WTC11 (cell line): ENCODE results near the gene TNPO1.

Experiments
- ATF1 ChIP-seq: sonication (generic); formaldehyde crosslinking; IDR thresholded peaks from 2 replicates; pipeline ENCODE4 v1.8.1; 2023; ENCODE audit warnings: mild to moderate bottlenecking, moderate library complexity, missing genetic modification reagents
- CREB1 ChIP-seq: sonication (generic); formaldehyde crosslinking; IDR thresholded peaks from 2 replicates; pipeline ENCODE4 v1.8.0; 2023; ENCODE audit warnings: mild to moderate bottlenecking, missing genetic modification reagents
- ETV6 ChIP-seq: sonication (generic); formaldehyde crosslinking; IDR thresholded peaks from 2 replicates; pipeline ENCODE4 v1.8.1; 2022; ENCODE audit warnings: mild to moderate bottlenecking, missing genetic modification reagents
- NFYB ChIP-seq: sonication (generic); formaldehyde crosslinking; conservative IDR thresholded peaks from 2 replicates; pipeline ENCODE4 v1.8.0; 2022; ENCODE audit warnings: low read depth, missing genetic modification reagents
- SMAD3 ChIP-seq: sonication (generic); formaldehyde crosslinking; IDR thresholded peaks from 2 replicates; pipeline ENCODE4 v1.8.0; 2022; ENCODE audit warnings: missing genetic modification reagents, mild to moderate bottlenecking, borderline replicate concordance
- TF ChIP-seq, protein P1 (sequence below): fragments of 200-600 bp; IDR thresholded peaks from 2 replicates; pipeline ENCODE4 v1.8.0; 2022; ENCODE audit warnings: antibody characterized with exemption
- TF ChIP-seq, protein P2 (sequence below): sonication (generic); formaldehyde crosslinking; IDR thresholded peaks from 2 replicates; pipeline ENCODE4 v1.8.1; 2022; ENCODE audit warnings: low read depth, mild to moderate bottlenecking, moderate library complexity, missing genetic modification reagents, borderline replicate concordance
- TF ChIP-seq, protein P3 (sequence below): sonication (generic); formaldehyde crosslinking; IDR thresholded peaks from 2 replicates; pipeline ENCODE4 v1.8.1; 2023; ENCODE audit warnings: mild to moderate bottlenecking, moderate library complexity, missing genetic modification reagents
- TF ChIP-seq, protein P4 (sequence below): sonication (generic); formaldehyde crosslinking; IDR thresholded peaks from 2 replicates; pipeline ENCODE4 v1.8.1; 2022; ENCODE audit warnings: low read depth, missing genetic modification reagents, borderline replicate concordance
- TF ChIP-seq, protein P5 (sequence below): sonication (generic); formaldehyde crosslinking; IDR thresholded peaks from 2 replicates; pipeline ENCODE4 v1.8.1; 2022; ENCODE audit warnings: mild to moderate bottlenecking, moderate library complexity, missing genetic modification reagents
- TF ChIP-seq, protein P6 (sequence below): sonication (generic); formaldehyde crosslinking; IDR thresholded peaks from 2 replicates; pipeline ENCODE4 v1.8.1; 2023; ENCODE audit warnings: mild to moderate bottlenecking, missing genetic modification reagents, moderate library complexity

DNA sequence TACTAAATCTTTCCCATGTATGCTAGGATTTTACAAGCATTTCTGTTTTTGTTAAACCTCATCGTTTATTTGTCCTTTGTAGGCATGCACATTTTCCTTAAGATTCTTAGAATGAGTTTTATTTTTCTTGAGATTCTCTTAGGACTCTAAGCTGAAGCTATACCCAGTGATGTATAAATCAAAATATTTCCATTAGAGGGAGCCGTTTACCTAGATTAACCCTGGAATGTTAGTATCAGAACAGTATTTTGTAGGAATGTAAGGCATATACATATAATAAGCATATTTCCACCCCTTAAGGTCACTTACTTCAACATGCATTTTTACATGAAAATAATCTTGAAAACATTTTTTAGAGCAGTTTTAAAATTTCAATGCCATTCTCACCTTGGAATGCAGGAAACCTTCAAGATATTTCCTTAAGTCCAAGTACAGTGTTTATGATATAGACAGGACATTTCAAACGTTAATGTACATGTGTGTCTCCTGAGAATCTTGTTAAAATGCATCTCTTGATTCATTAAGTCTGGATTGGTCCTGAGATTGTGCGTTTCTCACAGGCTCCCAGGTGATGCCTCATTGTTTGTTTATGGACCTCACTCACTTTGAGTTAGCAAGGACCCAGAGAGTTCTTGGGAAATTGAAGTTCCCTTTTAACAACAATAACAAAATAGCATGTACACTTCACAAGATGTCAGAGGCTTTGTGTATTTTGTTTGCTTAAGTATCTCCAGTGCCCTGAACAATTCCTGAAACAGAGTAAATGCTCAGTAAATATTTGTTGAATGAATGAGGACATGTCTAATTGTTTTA is 104.4 kb downstream of the TNPO1 start:
- TF ChIP-seq, protein P1, sequence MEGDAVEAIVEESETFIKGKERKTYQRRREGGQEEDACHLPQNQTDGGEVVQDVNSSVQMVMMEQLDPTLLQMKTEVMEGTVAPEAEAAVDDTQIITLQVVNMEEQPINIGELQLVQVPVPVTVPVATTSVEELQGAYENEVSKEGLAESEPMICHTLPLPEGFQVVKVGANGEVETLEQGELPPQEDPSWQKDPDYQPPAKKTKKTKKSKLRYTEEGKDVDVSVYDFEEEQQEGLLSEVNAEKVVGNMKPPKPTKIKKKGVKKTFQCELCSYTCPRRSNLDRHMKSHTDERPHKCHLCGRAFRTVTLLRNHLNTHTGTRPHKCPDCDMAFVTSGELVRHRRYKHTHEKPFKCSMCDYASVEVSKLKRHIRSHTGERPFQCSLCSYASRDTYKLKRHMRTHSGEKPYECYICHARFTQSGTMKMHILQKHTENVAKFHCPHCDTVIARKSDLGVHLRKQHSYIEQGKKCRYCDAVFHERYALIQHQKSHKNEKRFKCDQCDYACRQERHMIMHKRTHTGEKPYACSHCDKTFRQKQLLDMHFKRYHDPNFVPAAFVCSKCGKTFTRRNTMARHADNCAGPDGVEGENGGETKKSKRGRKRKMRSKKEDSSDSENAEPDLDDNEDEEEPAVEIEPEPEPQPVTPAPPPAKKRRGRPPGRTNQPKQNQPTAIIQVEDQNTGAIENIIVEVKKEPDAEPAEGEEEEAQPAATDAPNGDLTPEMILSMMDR, result no peak
- TF ChIP-seq, protein P2, sequence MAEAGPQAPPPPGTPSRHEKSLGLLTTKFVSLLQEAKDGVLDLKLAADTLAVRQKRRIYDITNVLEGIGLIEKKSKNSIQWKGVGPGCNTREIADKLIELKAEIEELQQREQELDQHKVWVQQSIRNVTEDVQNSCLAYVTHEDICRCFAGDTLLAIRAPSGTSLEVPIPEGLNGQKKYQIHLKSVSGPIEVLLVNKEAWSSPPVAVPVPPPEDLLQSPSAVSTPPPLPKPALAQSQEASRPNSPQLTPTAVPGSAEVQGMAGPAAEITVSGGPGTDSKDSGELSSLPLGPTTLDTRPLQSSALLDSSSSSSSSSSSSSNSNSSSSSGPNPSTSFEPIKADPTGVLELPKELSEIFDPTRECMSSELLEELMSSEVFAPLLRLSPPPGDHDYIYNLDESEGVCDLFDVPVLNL (CRISPR knock-in tag), result no peak
- TF ChIP-seq, protein P3, sequence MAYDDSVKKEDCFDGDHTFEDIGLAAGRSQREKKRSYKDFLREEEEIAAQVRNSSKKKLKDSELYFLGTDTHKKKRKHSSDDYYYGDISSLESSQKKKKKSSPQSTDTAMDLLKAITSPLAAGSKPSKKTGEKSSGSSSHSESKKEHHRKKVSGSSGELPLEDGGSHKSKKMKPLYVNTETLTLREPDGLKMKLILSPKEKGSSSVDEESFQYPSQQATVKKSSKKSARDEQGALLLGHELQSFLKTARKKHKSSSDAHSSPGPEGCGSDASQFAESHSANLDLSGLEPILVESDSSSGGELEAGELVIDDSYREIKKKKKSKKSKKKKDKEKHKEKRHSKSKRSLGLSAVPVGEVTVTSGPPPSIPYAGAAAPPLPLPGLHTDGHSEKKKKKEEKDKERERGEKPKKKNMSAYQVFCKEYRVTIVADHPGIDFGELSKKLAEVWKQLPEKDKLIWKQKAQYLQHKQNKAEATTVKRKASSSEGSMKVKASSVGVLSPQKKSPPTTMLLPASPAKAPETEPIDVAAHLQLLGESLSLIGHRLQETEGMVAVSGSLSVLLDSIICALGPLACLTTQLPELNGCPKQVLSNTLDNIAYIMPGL (CRISPR knock-in tag), result no peak
- TF ChIP-seq, protein P4, sequence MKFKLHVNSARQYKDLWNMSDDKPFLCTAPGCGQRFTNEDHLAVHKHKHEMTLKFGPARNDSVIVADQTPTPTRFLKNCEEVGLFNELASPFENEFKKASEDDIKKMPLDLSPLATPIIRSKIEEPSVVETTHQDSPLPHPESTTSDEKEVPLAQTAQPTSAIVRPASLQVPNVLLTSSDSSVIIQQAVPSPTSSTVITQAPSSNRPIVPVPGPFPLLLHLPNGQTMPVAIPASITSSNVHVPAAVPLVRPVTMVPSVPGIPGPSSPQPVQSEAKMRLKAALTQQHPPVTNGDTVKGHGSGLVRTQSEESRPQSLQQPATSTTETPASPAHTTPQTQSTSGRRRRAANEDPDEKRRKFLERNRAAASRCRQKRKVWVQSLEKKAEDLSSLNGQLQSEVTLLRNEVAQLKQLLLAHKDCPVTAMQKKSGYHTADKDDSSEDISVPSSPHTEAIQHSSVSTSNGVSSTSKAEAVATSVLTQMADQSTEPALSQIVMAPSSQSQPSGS, result no peak
- TF ChIP-seq ETV6 (CRISPR knock-in tag) (no peak), CREB1 (no peak), SMAD3 (CRISPR knock-in tag) (no peak), NFYB (CRISPR knock-in tag) (no peak), ATF1 (no peak)
- TF ChIP-seq, protein P5, sequence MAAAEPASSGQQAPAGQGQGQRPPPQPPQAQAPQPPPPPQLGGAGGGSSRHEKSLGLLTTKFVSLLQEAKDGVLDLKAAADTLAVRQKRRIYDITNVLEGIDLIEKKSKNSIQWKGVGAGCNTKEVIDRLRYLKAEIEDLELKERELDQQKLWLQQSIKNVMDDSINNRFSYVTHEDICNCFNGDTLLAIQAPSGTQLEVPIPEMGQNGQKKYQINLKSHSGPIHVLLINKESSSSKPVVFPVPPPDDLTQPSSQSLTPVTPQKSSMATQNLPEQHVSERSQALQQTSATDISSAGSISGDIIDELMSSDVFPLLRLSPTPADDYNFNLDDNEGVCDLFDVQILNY (CRISPR knock-in tag), result no peak
- TF ChIP-seq, protein P6, sequence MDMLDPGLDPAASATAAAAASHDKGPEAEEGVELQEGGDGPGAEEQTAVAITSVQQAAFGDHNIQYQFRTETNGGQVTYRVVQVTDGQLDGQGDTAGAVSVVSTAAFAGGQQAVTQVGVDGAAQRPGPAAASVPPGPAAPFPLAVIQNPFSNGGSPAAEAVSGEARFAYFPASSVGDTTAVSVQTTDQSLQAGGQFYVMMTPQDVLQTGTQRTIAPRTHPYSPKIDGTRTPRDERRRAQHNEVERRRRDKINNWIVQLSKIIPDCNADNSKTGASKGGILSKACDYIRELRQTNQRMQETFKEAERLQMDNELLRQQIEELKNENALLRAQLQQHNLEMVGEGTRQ (CRISPR knock-in tag), result no peak
